Epithelial cell of umbilical artery (primary cell): ENCODE results near the gene TRIM16. TPM values are rescaled to one million over a fixed set of nuclear protein-coding genes. Genes with fewer than 3 reads are reported as not detected.

Experiments used
- total RNA-seq: library from RNA; depleted of rRNA; stranded (reverse); fragments of >200 nt; gene quantifications from 2 replicates; pipeline ENCODE4 v1.2.3, GENCODE V29; 2014

Gene TRIM16
- total RNA-seq, result 22.1 and 65.2 TPM in 2 replicates

DNA sequence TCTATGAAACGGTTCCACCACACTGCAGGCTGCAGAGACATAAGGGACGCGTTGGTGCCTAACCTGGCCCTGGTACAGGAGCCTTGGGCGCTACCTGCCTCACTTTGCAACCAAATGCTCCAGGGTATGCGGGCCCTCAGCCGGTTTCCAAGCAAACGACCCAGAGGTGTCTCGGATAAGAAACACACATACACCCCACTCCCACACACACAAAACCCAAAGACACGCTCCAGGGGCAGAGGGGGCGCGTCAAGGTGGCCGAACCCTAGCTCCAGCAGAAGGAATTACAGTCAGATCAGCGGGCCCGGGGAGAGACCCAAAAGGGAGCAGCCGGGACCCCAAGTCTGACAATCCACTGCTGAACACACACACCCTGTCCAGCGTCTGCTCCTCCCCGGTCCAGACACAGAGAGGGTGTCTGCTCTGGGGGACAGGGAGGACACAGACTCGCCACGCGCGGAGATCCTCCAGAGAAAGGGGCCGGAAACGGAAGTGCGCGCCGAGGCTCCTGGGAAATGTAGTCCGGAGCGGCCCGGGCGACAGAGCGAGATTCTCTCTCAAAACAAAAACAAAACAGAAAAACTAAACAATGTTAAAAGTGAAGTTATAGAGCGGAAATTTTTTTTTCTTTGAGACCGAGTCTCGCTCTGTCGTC, at the start of gene TRIM16:
TSS of gene TRIM16 (minus strand) at position 488 of the 655 bp plus-strand sequence. CDS start 32,702 bp downstream, outside the sequence.

GRCh38 chr17:15731900-15732299, 47.8 kb upstream of the TRIM16 start, which contains the start of gene TBC1D26:
TBC1D26 (plus strand) TSS chr17:15732283; CDS start chr17:15735349, 3,066 bp downstream.

DNA sequence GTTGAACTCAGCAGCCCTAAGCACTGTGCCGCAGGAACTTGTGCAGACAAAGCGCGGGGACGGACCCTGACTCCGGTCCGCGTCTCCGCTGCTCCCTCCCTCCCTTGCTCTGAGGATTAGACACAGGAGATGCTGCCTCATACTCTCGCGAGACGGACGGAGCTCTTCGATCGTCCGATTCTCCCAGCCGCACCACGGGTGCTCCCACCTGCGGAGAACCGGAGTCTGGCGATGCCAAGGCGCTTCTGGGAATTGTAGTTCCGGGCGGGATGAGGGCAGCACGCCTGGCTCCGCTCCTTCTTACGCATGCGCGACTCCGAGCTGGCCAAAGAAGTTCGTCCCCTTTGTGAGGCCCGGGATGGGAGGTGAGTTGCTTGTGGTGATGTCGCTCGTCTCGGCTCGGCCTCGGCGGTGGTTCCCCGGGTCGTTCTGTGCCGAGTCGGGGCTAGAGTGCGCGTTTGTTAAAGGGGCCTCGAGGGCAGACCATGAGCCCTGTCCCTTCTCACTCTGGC, 15.4 kb upstream of the TRIM16 start, which contains the start of gene ZNF286A:
TSS of gene ZNF286A (plus strand) at position 340 of the 512 bp plus-strand sequence. CDS start 578 bp downstream, outside the sequence.

GRCh38 chr17:15619331-15620058, 64.6 kb downstream of the TRIM16 start, which contains the start of gene FBXW10B:
FBXW10B (minus strand) TSS chr17:15619704; CDS start chr17:15619512, 192 bp downstream.

Other genes with a start within 250 kb of the TRIM16 start
- 0.46 and 0.65 TPM in 2 replicates for gene CDRT4, start 216.7 kb downstream of the TRIM16 start, total RNA-seq
- 19.5 and 37.1 TPM in 2 replicates for gene TVP23C, start 120.8 kb downstream of the TRIM16 start, total RNA-seq
- gene FBXW10B, start 64.6 kb downstream of the TRIM16 start, total RNA-seq, result 0.15 TPM in 1 of 2 replicates, not detected in the other
- 36.1 and 45.6 TPM in 2 replicates for gene ZNF286A, start 15.4 kb upstream of the TRIM16 start, total RNA-seq
- not detected in 2 replicates for gene TBC1D26, start 48.0 kb upstream of the TRIM16 start, total RNA-seq